A673 (cell line): ENCODE measurements around the gene SLC23A2. TPM values are rescaled to one million over a fixed set of nuclear protein-coding genes. Genes with fewer than 3 reads are reported as not detected.
"Not testable (repeated sequence)": the region's sequence is repeated elsewhere in the genome, so short reads cannot be mapped to it uniquely, and the experiment has no call there.

ENCODE experiments used
- BruUV-seq: library from RNA; stranded (reverse); fragments of 400-500 nt; replicated peaks from 2 replicates; lab custom pipeline; 2021; lab: Mats Ljungman, UMichigan
- CTCF ChIA-PET: fragments of 300-600 bp; sonication (Branson Sonifier 250); formaldehyde crosslinking; loops from one replicate; lab custom pipeline; 2022; ENCODE audit warnings: antibody characterized with exemption; lab: Charles Lee
- POLR2A ChIA-PET: fragments of 300-600 bp; sonication (Branson Sonifier 250); formaldehyde crosslinking; loops from one replicate; lab custom pipeline; 2022; ENCODE audit warnings: antibody characterized with exemption; ENCODE audit not compliant: low non-redundant PET; lab: Charles Lee
- DNase-seq: peaks from one replicate; pipeline ENCODE4 v3.0.0-alpha.2; 2015; ENCODE audit warnings: low spot score
- H3K27ac ChIP-seq: fragments of 200-600 bp; sonication (generic); 2 replicates; pipeline ENCODE4 v1.5.1; 2016; ENCODE audit warnings: mixed run types, low read depth, mild to moderate bottlenecking, mixed read lengths, antibody characterized with exemption, low read length; ENCODE audit not compliant: poor library complexity, severe bottlenecking
- H3K27me3 ChIP-seq: fragments of 200-600 bp; sonication (generic); replicated peaks from 2 replicates; pipeline ENCODE4 v1.6.1; 2017; ENCODE audit warnings: mixed run types, low read depth, mild to moderate bottlenecking, mixed read lengths, antibody characterized with exemption, low read length; ENCODE audit not compliant: insufficient read depth, poor library complexity
- H3K36me3 ChIP-seq: fragments of 200-600 bp; sonication (generic); 2 replicates; pipeline ENCODE4 v1.6.1; 2016; ENCODE audit warnings: mixed run types, mild to moderate bottlenecking, mixed read lengths, antibody characterized with exemption, low read length; ENCODE audit not compliant: insufficient read depth, poor library complexity, severe bottlenecking
- H3K4me1 ChIP-seq: fragments of 200-600 bp; sonication (generic); 2 replicates; pipeline ENCODE4 v1.6.1; 2017; ENCODE audit warnings: mixed run types, mild to moderate bottlenecking, mixed read lengths, antibody characterized with exemption, low read length; ENCODE audit not compliant: insufficient read depth, poor library complexity, severe bottlenecking
- H3K4me3 ChIP-seq: fragments of 200-600 bp; sonication (generic); 2 replicates; pipeline ENCODE4 v1.5.1; 2016; ENCODE audit warnings: low read depth, mixed run types, mild to moderate bottlenecking, mixed read lengths, low read length; ENCODE audit not compliant: poor library complexity, severe bottlenecking
- H3K9me3 ChIP-seq: fragments of 200-600 bp; sonication (generic); 2 replicates; pipeline ENCODE4 v1.6.1; 2016; ENCODE audit warnings: mixed run types, low read depth, mild to moderate bottlenecking, mixed read lengths, antibody characterized with exemption, low read length; ENCODE audit not compliant: poor library complexity, severe bottlenecking
- CTCF ChIP-seq: fragments of 300-800, 200-600 bp; sonication (generic); conservative IDR thresholded peaks from 2 replicates; pipeline ENCODE4 v1.5.1; 2017; ENCODE audit warnings: low read depth, mild to moderate bottlenecking, antibody characterized with exemption, low read length, moderate library complexity, mixed read lengths
- EZH2 ChIP-seq: fragments of 200-600 bp; sonication (generic); IDR thresholded peaks from 2 replicates; pipeline ENCODE4 v1.6.1; 2017; ENCODE audit warnings: borderline replicate concordance, low read depth, mild to moderate bottlenecking, mixed read lengths, antibody characterized with exemption, low read length; ENCODE audit not compliant: poor library complexity, severe bottlenecking
- intact Hi-C: fragments of 100-400 bp; cut with micrococcal nuclease; formaldehyde crosslinking; loops from one replicate; pipeline ENCODE4 v1.10.0; 2022; ENCODE audit not compliant: unreplicated experiment
- total RNA-seq: library from RNA; stranded (reverse); gene quantifications from 2 replicates; pipeline ENCODE4 v1.2.3, GENCODE V29; 2021

SLC23A2 gene
- total RNA-seq, 1 experiment from 2014 or later = 29.4 TPM

GRCh38 chr20:4924032-4924431 is 77.3 kb downstream of the SLC23A2 start:
- Histone ChIP-seq H3K4me3 (no peak overlapping the region), H3K4me1 (peaks cover 9% of the 10 kb centered on the region), H3K27ac (no peak overlapping the region), H3K27me3 (no peaks in the 10 kb centered on the region), H3K9me3 (no peaks in the 10 kb centered on the region), H3K36me3 (peaks cover 3% of the 10 kb centered on the region)
- intact Hi-C loops = no loop called here
- no TSS peak for BruUV-seq
- DNase-seq = no peak
- TF ChIP-seq CTCF (no peak), EZH2 (no peak)
- CTCF ChIA-PET = no interaction called here
- POLR2A ChIA-PET = interaction anchor here (0.5 kb wide), 1 partner anchor 48 kb away, joined by 15 read pairs; no protein-coding TSS in a partner anchor

GRCh38 chr20:4922186-4922585 is 79.1 kb downstream of the SLC23A2 start:
- Histone ChIP-seq H3K27me3 (no peaks in the 10 kb centered on the region), H3K36me3 (no peaks in the 10 kb centered on the region), H3K4me3 (no peak overlapping the region), H3K4me1 (peaks cover 9% of the 10 kb centered on the region), H3K9me3 (no peaks in the 10 kb centered on the region), H3K27ac (no peak overlapping the region)
- TF ChIP-seq CTCF = no peak
- no peak for TF ChIP-seq EZH2
- ChIA-PET CTCF (no interaction called here), POLR2A (no interaction called here)
- BruUV-seq = no TSS peak
- DNase-seq = no peak
- intact Hi-C loops = no loop called here

- POLR2A ChIA-PET, H3K27ac ChIP-seq, BruUV-seq, H3K4me3 ChIP-seq, CTCF ChIA-PET, H3K4me1 ChIP-seq, H3K36me3 ChIP-seq, H3K9me3 ChIP-seq, DNase-seq, H3K27me3 ChIP-seq, intact Hi-C loops: not testable (repeated sequence)
Measured at GRCh38 chr20:4921271-4921670, 80.0 kb downstream of the SLC23A2 start.

- CTCF ChIA-PET = no interaction called here
- BruUV-seq = no TSS peak
- no peak for DNase-seq
- POLR2A ChIA-PET = interaction anchor here (0.6 kb wide), 1 partner anchor 681 kb away, joined by 18 read pairs; no protein-coding TSS in a partner anchor
- Histone ChIP-seq H3K4me1 (no peaks in the 10 kb centered on the region), H3K36me3 (no peaks in the 10 kb centered on the region), H3K27ac (no peak overlapping the region), H3K4me3 (no peak overlapping the region), H3K9me3 (no peaks in the 10 kb centered on the region), H3K27me3 (no peaks in the 10 kb centered on the region)
- TF ChIP-seq EZH2 = no peak
- intact Hi-C loops = no loop called here
Measured at GRCh38 chr20:4920655-4921054, 80.7 kb downstream of the SLC23A2 start.
